ENCODE results near the gene ALDH3A2.

The ALDH3A2 gene

GRCh38 chr17:19716108-19717030 is 67.8 kb downstream of the ALDH3A2 start, which contains the start of gene SLC47A2:
Gene SLC47A2 (minus strand): TSS chr17:19716584. CDS start chr17:19716555, 29 bp downstream.
- POLR2A ChIA-PET: no interaction called here
- H3K4me3 ChIP-seq (ENCODE audit: low read depth, low read length): no peak within 1 kb of the TSS
- CTCF ChIA-PET: interaction anchor here (1.1 kb wide), 1 partner anchor 9 kb away, joined by 3 read pairs; no protein-coding TSS in a partner anchor
- TF ChIP-seq CTCF (IDR thresholded peaks at IDR 0.05; ENCODE audit: insufficient read depth, low read length, missing control alignments): no peak
- no peak for DNase-seq (ENCODE audit: low read depth, low spot score)

GRCh38 chr17:19717031-19717360 is 68.4 kb downstream of the ALDH3A2 start:
- POLR2A ChIA-PET: no interaction called here
- DNase-seq (ENCODE audit: low read depth, low spot score): no peak
- no peak overlapping the region for H3K4me3 ChIP-seq (ENCODE audit: low read depth, low read length)
- CTCF ChIA-PET: no interaction called here
- TF ChIP-seq CTCF (IDR thresholded peaks at IDR 0.05; ENCODE audit: insufficient read depth, low read length, missing control alignments): no peak

- CTCF ChIA-PET: no interaction called here
- no peak for TF ChIP-seq CTCF (IDR thresholded peaks at IDR 0.05; ENCODE audit: insufficient read depth, low read length, missing control alignments)
- no peak overlapping the region for H3K4me3 ChIP-seq (ENCODE audit: low read depth, low read length)
- POLR2A ChIA-PET: no interaction called here
- no peak for DNase-seq (ENCODE audit: low read depth, low spot score)
Measured at GRCh38 chr17:19717411-19717908, 68.9 kb downstream of the ALDH3A2 start.

- CTCF ChIA-PET: interaction anchor here (1.6 kb wide), 1 partner anchor 44 kb away, joined by 4 read pairs; no protein-coding TSS in a partner anchor
- POLR2A ChIA-PET: no interaction called here
- no peak for DNase-seq (ENCODE audit: low read depth, low spot score)
- no peak for TF ChIP-seq CTCF (IDR thresholded peaks at IDR 0.05; ENCODE audit: insufficient read depth, low read length, missing control alignments)
- H3K4me3 ChIP-seq (ENCODE audit: low read depth, low read length): no peak overlapping the region
Measured at GRCh38 chr17:19718041-19718612, 69.6 kb downstream of the ALDH3A2 start.

- TF ChIP-seq CTCF (IDR thresholded peaks at IDR 0.05; ENCODE audit: insufficient read depth, low read length, missing control alignments): peak; percentile 18
- no peak overlapping the region for H3K4me3 ChIP-seq (ENCODE audit: low read depth, low read length)
- DNase-seq (ENCODE audit: low read depth, low spot score): no peak
- ChIA-PET CTCF (interaction anchor here (1.0 to 1.6 kb wide), 3 partner anchors 44 to 205 kb away, joined by 3 to 4 read pairs (median 4); no protein-coding TSS in a partner anchor), POLR2A (no interaction called here)
Measured at GRCh38 chr17:19718613-19719354, 70.2 kb downstream of the ALDH3A2 start.
